ENCODE measurements around the gene ZNF398.

DNA sequence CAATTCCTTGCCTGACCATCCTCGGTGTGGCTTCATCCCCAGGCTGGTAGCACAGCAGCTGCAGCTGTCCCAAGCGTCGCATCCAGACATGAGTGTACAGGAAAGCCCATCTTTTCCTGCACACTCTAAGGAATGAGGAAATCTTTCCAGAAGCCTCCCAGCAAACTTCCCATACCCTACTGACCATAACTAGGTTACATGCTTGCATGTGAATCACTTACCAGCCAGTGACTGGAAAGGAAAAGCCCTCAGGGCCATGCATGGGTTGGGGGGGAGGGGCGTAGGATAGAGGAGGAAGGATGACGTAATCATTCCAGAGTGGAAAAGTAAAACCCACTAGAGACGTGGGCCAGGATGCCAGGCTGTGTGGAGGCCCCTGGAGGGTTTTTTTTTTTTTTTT, 73.3 kb downstream of the ZNF398 start:
- TF ChIP-seq, protein P1, sequence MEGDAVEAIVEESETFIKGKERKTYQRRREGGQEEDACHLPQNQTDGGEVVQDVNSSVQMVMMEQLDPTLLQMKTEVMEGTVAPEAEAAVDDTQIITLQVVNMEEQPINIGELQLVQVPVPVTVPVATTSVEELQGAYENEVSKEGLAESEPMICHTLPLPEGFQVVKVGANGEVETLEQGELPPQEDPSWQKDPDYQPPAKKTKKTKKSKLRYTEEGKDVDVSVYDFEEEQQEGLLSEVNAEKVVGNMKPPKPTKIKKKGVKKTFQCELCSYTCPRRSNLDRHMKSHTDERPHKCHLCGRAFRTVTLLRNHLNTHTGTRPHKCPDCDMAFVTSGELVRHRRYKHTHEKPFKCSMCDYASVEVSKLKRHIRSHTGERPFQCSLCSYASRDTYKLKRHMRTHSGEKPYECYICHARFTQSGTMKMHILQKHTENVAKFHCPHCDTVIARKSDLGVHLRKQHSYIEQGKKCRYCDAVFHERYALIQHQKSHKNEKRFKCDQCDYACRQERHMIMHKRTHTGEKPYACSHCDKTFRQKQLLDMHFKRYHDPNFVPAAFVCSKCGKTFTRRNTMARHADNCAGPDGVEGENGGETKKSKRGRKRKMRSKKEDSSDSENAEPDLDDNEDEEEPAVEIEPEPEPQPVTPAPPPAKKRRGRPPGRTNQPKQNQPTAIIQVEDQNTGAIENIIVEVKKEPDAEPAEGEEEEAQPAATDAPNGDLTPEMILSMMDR (IDR thresholded peaks at IDR 0.05): no peak
- TF ChIP-seq POLR2A (IDR thresholded peaks at IDR 0.05) (no peak), EP300 (IDR thresholded peaks at IDR 0.05) (no peak)
